Lower leg skin (tissue), 4 donors: Measurements from ENCODE around the gene CCDC27. TPM values are rescaled to one million over a fixed set of nuclear protein-coding genes. Genes with fewer than 3 reads are reported as not detected.

Experiments
- DNase-seq, 2 donors: peaks; one replicate each; pipeline ENCODE4 v3.0.0-alpha.2; 2019; ENCODE audit warnings: low spot score in 2 of 2
- H3K4me3 ChIP-seq: fragments of 200-600 bp; sonication (generic); 2 replicates; pipeline ENCODE4 v1.5.1; 2017; ENCODE audit warnings: mild to moderate bottlenecking, low read depth; ENCODE audit not compliant: poor library complexity, severe bottlenecking
- POLR2A ChIP-seq, 2 donors: fragments of 450-650 bp; IDR thresholded peaks; one replicate each; pipeline ENCODE4 v1.6.1; 2016 to 2017; ENCODE audit warnings: antibody characterized with exemption in 2 of 2, mild to moderate bottlenecking in 1 of 2, moderate library complexity in 1 of 2
- WGBS, 2 donors: methylation state at CpG; one replicate each; pipeline ENCODE4 v1.1.5; 2018; 5-methylcytosine and 5-hydroxymethylcytosine counted together
- intact Hi-C: fragments of 100-400 bp; cut with DNase I; formaldehyde crosslinking; loops from one replicate; pipeline ENCODE4 v1.15.0; 2023; ENCODE audit warnings: low total_unique reads
- total RNA-seq, 4 donors: library from RNA; depleted of rRNA; stranded (reverse); fragments of >200 nt; gene quantifications; one replicate each; pipeline ENCODE4 v1.1.0, GENCODE V29; 2016
- TF ChIP-seq, protein P1 (sequence below), 3 donors: fragments of 450-650 bp; IDR thresholded peaks; one replicate each; pipeline ENCODE4 v1.5.1; 2016; ENCODE audit warnings: antibody characterized with exemption in 3 of 3, mild to moderate bottlenecking in 3 of 3, moderate library complexity in 2 of 3

The CCDC27 gene
- total RNA-seq, 4 donors from 2014 or later: not detected

- TF ChIP-seq, protein P1, sequence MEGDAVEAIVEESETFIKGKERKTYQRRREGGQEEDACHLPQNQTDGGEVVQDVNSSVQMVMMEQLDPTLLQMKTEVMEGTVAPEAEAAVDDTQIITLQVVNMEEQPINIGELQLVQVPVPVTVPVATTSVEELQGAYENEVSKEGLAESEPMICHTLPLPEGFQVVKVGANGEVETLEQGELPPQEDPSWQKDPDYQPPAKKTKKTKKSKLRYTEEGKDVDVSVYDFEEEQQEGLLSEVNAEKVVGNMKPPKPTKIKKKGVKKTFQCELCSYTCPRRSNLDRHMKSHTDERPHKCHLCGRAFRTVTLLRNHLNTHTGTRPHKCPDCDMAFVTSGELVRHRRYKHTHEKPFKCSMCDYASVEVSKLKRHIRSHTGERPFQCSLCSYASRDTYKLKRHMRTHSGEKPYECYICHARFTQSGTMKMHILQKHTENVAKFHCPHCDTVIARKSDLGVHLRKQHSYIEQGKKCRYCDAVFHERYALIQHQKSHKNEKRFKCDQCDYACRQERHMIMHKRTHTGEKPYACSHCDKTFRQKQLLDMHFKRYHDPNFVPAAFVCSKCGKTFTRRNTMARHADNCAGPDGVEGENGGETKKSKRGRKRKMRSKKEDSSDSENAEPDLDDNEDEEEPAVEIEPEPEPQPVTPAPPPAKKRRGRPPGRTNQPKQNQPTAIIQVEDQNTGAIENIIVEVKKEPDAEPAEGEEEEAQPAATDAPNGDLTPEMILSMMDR (IDR thresholded peaks at IDR 0.05): no peak
- no peak for TF ChIP-seq POLR2A (IDR thresholded peaks at IDR 0.05)
- no peak for DNase-seq
- H3K4me3 ChIP-seq: no peak overlapping the region
- intact Hi-C loops: no loop called here
- WGBS, 2 donors: 70 to 75% methylated on average over 14 to 21 of the region's 25 CpGs
Observed at GRCh38 chr1:3730543-3731247, 21.6 kb upstream of the CCDC27 start.

- intact Hi-C loops: no loop called here
- no peak overlapping the region for H3K4me3 ChIP-seq
- TF ChIP-seq, protein P1 (IDR thresholded peaks at IDR 0.05): no peak
- no peak for TF ChIP-seq POLR2A (IDR thresholded peaks at IDR 0.05)
- DNase-seq: no peak
- WGBS, 2 donors: 57 to 61% methylated on average over 16 to 23 of the region's 25 CpGs
Observed at GRCh38 chr1:3731583-3732433, 20.4 kb upstream of the CCDC27 start.

DNA sequence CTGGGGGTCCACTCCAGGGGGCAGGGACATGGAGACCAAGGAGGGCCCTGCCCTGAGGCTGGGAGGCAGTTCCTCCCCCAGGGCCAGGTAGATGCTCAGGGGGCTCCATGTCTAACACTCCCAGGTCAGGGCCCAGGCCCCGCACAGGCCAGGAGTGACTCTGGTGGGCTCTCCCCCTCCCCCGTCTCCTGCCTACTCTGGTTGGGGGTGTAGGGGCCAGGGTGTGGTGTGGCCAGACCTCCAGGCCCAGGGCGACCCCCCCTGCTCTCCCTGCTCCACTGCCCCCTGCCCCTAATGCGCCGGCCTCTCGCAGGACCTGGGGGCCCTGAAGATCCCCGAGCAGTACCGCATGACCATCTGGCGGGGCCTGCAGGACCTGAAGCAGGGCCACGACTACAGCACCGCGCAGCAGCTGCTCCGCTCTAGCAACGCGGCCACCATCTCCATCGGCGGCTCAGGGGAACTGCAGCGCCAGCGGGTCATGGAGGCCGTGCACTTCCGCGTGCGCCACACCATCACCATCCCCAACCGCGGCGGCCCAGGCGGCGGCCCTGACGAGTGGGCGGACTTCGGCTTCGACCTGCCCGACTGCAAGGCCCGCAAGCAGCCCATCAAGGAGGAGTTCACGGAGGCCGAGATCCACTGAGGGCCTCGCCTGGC is 19.7 kb upstream of the CCDC27 start:
- intact Hi-C loops: no loop called here
- DNase-seq: no peak
- TF ChIP-seq, protein P1 (IDR thresholded peaks at IDR 0.05): no peak
- TF ChIP-seq POLR2A (IDR thresholded peaks at IDR 0.05): no peak
- H3K4me3 ChIP-seq: no peak overlapping the region
- 53 to 61% methylated on average over 26 to 37 of the region's 37 CpGs for WGBS, 2 donors

- no peak for TF ChIP-seq POLR2A (IDR thresholded peaks at IDR 0.05)
- TF ChIP-seq, protein P1 (IDR thresholded peaks at IDR 0.05): no peak
- WGBS, 2 donors: 69 to 78% methylated on average over 17 to 27 of the region's 29 CpGs
- no peak for DNase-seq
- intact Hi-C loops: no loop called here
- no peak overlapping the region for H3K4me3 ChIP-seq
Observed at GRCh38 chr1:3733094-3733882, 19.0 kb upstream of the CCDC27 start.

DNA sequence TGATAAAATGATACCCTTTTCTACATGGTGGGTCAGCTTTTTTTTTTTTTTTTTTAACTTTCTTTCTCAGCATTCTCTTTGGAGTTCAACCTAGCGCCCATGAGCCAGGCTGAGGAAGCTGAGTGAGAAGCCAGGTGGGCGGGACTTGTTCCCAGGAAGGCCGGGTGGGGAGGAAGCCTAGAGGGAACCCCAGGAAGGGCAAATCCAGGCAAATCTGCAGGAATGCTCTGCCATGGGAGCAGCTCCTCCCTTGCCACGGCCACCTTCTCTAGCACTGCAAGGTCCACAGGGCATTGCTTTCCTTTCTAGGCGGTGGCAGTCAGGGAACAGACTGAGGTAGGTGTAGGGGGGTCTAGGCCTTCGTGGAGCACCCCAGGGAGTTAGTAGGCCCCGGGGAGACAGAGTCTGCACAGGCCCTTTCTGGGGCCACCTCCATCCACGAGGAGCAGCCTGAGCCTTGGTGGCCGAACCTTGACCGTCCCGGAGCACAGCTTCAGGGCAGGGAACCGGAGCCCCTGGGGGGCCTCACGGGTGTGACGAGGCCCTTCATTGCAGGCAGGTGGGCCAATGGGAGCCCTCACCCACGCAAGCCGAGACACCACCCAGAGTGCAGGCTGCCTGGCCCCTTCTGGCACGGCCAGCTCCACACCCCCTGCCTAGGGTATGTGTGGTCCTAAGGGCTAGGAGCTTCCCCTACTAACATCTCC is 18.2 kb upstream of the CCDC27 start:
- no peak overlapping the region for H3K4me3 ChIP-seq
- no peak for DNase-seq
- TF ChIP-seq POLR2A (IDR thresholded peaks at IDR 0.05): no peak
- TF ChIP-seq, protein P1 (IDR thresholded peaks at IDR 0.05): no peak
- intact Hi-C loops: no loop called here
- WGBS, 2 donors: 79 to 81% methylated on average over 15 of the region's 17 CpGs
